Endodermal cell (in vitro differentiated cells): ENCODE results near the gene CCDC185. TPM values are rescaled to one million over a fixed set of nuclear protein-coding genes. Genes with fewer than 3 reads are reported as not detected.
"Not testable (repeated sequence)": the region's sequence is repeated elsewhere in the genome, so short reads cannot be mapped to it uniquely, and the experiment has no call there.

Source experiments
- DNase-seq: peaks from one replicate; pipeline ENCODE4 v3.0.0-alpha.2; 2017
- H3K27ac ChIP-seq: 2 replicates; pipeline ENCODE4 v1.5.1; 2013; ENCODE audit warnings: mild to moderate bottlenecking, low read depth, low read length, moderate library complexity
- H3K27me3 ChIP-seq: 2 replicates; pipeline ENCODE4 v1.6.1; 2013; ENCODE audit warnings: mild to moderate bottlenecking, low read length, moderate library complexity; ENCODE audit not compliant: insufficient read depth, control insufficient read depth, poor library complexity, severe bottlenecking
- H3K36me3 ChIP-seq: 2 replicates; pipeline ENCODE4 v1.7.0; 2013; ENCODE audit warnings: mild to moderate bottlenecking, low read length, moderate library complexity; ENCODE audit not compliant: control insufficient read depth, insufficient read depth
- H3K4me1 ChIP-seq: one replicate; pipeline ENCODE4 v1.7.0; 2013; ENCODE audit warnings: low read length; ENCODE audit not compliant: control insufficient read depth, insufficient read depth
- H3K4me3 ChIP-seq: 2 replicates; pipeline ENCODE4 v1.5.1; 2013; ENCODE audit warnings: mild to moderate bottlenecking, low read length, moderate library complexity
- H3K9ac ChIP-seq: 2 replicates; pipeline ENCODE4 v1.6.1; 2013; ENCODE audit warnings: mild to moderate bottlenecking, low read length, moderate library complexity; ENCODE audit not compliant: poor library complexity, severe bottlenecking; ENCODE audit errors: extremely low read depth
- H3K9me3 ChIP-seq: 2 replicates; pipeline ENCODE4 v1.6.1; 2013; ENCODE audit warnings: mild to moderate bottlenecking, low read length, moderate library complexity; ENCODE audit not compliant: control insufficient read depth
- H3K27ac Mint-ChIP-seq: 2 replicates; pipeline ENCODE4 v1.8.0; 2020; ENCODE audit warnings: mixed read lengths
- H3K27me3 Mint-ChIP-seq: 2 replicates; pipeline ENCODE4 v1.8.0; 2021; ENCODE audit warnings: mild to moderate bottlenecking, mixed read lengths; ENCODE audit not compliant: insufficient read depth
- H3K36me3 Mint-ChIP-seq: 2 replicates; pipeline ENCODE4 v1.8.0; 2020; ENCODE audit warnings: low read depth, mixed read lengths
- H3K4me1 Mint-ChIP-seq: 2 replicates; pipeline ENCODE4 v1.8.0; 2020; ENCODE audit warnings: mixed read lengths
- H3K4me3 Mint-ChIP-seq: 2 replicates; pipeline ENCODE4 v1.8.0; 2020; ENCODE audit warnings: mild to moderate bottlenecking, moderate library complexity, mixed read lengths
- H3K9me3 Mint-ChIP-seq: 2 replicates; pipeline ENCODE4 v1.8.0; 2020; ENCODE audit warnings: mild to moderate bottlenecking, mixed read lengths
- WGBS, 2 experiments: methylation state at CpG; one replicate each; pipeline versions ENCODE4 v1.1.5 to v1.1.7; 2013; ENCODE audit warnings: missing lambda C conversion rate in 2 of 2, mixed read lengths in 1 of 2; ENCODE audit not compliant: insufficient coverage in 1 of 2, insufficient read length in 1 of 2; 5-methylcytosine and 5-hydroxymethylcytosine counted together
- total RNA-seq, 2 donors: library from RNA; stranded (reverse); fragmentation: NEBNext Ultra II Directional in 1 of 2; extraction: Animal tissue kit (Norgen Biotek cat#: 25700) in 1 of 2; gene quantifications; 2 replicates in 1 of 2; 3 replicates in 1 of 2; pipeline ENCODE4 v1.2.1, GENCODE V29; 2021
- TF ChIP-seq, protein P1 (sequence below): fragments of 200-600 bp; sonication (generic); conservative IDR thresholded peaks from 2 replicates; pipeline ENCODE4 v1.5.0; 2021; ENCODE audit warnings: antibody characterized with exemption, mild to moderate bottlenecking

The CCDC185 gene
- total RNA-seq, 2 donors from 2014 or later = not detected

DNA sequence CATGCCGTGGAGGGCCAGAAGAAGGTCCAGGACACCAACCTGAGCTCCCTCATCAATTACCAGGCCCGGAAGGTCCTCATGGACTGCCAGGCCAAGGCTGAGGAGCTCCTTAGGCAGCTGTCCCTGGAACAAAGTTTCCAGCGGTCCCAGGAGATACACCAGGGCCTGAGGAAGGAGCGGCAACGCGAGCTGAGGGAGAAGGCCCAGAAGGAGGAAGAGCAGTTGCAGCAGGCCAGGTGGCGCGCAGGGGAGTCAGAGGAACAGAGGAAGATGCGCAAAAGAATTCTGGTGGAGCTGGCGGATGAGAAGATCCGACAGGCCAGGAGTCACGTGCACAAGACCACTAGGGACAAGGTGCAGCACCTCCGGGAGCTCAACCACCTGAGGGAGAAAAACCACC lies 1.5 kb downstream of the CCDC185 start:
- Mint-ChIP-seq H3K4me3 (no peak overlapping the region), H3K27me3 (peaks cover 22% of the 10 kb centered on the region), H3K27ac (no peak overlapping the region), H3K4me1 (no peaks in the 10 kb centered on the region), H3K9me3 (peaks cover 17% of the 10 kb centered on the region), H3K36me3 (no peaks in the 10 kb centered on the region)
- H3K27ac ChIP-seq = no peak overlapping the region
- no peak overlapping the region for H3K4me3 ChIP-seq
- no peak overlapping the region for H3K9ac ChIP-seq
- no peaks in the 10 kb centered on the region for H3K36me3 ChIP-seq
- 91 to 95% methylated on average over 12 to 13 of the region's 13 CpGs for WGBS, 2 experiments
- no peak for DNase-seq
- TF ChIP-seq, protein P1, sequence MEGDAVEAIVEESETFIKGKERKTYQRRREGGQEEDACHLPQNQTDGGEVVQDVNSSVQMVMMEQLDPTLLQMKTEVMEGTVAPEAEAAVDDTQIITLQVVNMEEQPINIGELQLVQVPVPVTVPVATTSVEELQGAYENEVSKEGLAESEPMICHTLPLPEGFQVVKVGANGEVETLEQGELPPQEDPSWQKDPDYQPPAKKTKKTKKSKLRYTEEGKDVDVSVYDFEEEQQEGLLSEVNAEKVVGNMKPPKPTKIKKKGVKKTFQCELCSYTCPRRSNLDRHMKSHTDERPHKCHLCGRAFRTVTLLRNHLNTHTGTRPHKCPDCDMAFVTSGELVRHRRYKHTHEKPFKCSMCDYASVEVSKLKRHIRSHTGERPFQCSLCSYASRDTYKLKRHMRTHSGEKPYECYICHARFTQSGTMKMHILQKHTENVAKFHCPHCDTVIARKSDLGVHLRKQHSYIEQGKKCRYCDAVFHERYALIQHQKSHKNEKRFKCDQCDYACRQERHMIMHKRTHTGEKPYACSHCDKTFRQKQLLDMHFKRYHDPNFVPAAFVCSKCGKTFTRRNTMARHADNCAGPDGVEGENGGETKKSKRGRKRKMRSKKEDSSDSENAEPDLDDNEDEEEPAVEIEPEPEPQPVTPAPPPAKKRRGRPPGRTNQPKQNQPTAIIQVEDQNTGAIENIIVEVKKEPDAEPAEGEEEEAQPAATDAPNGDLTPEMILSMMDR = no peak
- H3K4me1 ChIP-seq = no peaks in the 10 kb centered on the region
- H3K9me3 ChIP-seq = no peaks in the 10 kb centered on the region
- peaks cover 25% of the 10 kb centered on the region for H3K27me3 ChIP-seq

GRCh38 chr1:223399393-223399792 lies 6.2 kb downstream of the CCDC185 start:
- H3K4me3 Mint-ChIP-seq, H3K27me3 Mint-ChIP-seq, H3K9ac ChIP-seq, DNase-seq, H3K36me3 Mint-ChIP-seq, H3K4me1 ChIP-seq, H3K27ac ChIP-seq, H3K27me3 ChIP-seq, H3K4me3 ChIP-seq, H3K9me3 ChIP-seq, H3K4me1 Mint-ChIP-seq, H3K27ac Mint-ChIP-seq, H3K36me3 ChIP-seq: not testable (repeated sequence)
- 96% methylated on average over 2 of the region's 6 CpGs; no CpG with 5 or more reads in 1 of the 2 experiments for WGBS, 2 experiments
- peaks cover 18% of the 10 kb centered on the region for H3K9me3 Mint-ChIP-seq

DNA sequence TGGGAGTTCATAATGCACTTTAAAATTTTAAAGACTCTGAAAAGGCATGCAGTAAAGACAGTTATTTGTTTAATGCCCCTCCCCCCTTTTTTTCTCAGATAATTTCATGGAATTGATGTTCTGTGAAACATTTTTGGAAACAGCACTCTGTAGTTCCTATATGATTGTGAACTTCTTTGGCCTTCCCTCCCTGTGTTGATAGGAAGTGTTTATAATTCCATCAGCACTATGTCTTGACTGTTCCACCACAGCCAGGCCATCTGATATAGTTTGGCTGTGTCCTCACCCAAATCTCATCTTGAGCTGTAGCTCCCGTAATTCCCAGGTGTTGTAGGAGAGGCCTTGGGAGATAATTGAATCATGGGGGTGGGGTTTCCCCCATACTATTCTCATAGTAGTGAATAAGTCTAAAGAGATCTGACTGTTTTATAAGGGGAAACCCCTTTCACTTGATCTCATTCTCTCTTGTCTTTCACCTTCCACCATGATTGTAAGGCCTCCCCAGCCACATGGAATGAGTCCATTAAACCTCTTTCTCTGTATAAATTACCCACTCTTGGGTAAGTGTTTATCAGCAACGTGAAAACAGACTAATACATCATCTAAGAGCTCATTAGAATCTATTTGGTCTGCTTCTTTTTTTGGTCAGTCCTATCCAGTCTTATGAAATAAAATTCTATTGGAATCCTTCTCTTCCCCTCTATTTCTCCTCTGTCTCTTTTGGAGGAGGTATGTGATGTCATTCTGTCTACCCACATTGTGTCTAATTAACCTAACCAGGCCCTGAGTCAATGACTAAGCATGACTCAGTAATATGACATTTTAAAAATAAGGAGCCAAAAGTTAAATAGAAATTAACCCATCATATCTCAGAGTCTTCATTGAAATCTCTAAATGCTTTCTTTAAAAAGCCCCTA lies 8.9 kb downstream of the CCDC185 start:
- Histone ChIP-seq H3K27me3 (no peaks in the 10 kb centered on the region), H3K4me1 (no peaks in the 10 kb centered on the region), H3K36me3 (no peaks in the 10 kb centered on the region), H3K9ac (no peak overlapping the region), H3K4me3 (no peak overlapping the region), H3K9me3 (peaks cover 8% of the 10 kb centered on the region), H3K27ac (no peak overlapping the region)
- TF ChIP-seq, protein P1 = no peak
- Mint-ChIP-seq H3K4me1 (no peaks in the 10 kb centered on the region), H3K27ac (no peak overlapping the region), H3K4me3 (no peak overlapping the region), H3K9me3 (peaks cover 9% of the 10 kb centered on the region), H3K27me3 (peaks cover 1% of the 10 kb centered on the region), H3K36me3 (peaks cover 3% of the 10 kb centered on the region)
- WGBS, 2 experiments = 82 to 98% methylated on average over 1 to 2 of the region's 2 CpGs
- no peak for DNase-seq
